Measurements from ENCODE around the gene CD180.
"Not testable (repeated sequence)": the region's sequence is repeated elsewhere in the genome, so short reads cannot be mapped to it uniquely, and the experiment has no call there.

CD180 gene

DNA sequence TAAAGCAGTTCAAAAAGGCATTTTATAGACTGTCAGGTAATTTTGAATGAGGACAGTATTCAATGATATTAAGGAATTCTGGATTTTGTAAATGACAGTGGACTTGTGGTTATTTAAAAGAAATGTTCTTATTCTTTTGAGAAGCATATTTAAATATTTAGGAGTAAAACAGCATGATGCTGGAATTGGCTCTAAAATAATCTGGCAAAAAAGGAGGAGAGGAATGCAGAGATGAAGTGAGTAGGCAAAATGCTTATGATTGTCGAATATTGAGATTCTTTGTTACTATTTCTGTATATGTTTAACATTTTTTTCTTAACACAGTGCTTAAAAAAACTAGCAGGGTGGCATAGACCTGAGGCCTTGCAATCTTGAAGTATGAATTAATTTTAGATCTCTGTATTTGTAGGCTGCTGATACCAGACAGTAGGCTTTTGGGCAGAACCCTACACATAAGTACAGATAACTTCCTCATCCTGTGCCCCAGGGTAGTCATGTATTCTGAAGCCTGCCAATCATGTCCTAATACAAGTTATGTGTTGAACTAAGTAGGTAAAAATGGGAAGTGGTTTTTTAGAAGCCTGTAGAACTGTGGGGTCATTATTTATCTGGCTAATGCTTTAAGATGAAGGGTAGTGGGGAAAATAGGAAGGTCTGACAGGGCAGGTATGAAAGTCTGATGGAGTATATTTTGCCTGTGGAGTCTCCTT is 9.4 kb downstream of the CD180 start:
- no peak for DNase-seq

DNA sequence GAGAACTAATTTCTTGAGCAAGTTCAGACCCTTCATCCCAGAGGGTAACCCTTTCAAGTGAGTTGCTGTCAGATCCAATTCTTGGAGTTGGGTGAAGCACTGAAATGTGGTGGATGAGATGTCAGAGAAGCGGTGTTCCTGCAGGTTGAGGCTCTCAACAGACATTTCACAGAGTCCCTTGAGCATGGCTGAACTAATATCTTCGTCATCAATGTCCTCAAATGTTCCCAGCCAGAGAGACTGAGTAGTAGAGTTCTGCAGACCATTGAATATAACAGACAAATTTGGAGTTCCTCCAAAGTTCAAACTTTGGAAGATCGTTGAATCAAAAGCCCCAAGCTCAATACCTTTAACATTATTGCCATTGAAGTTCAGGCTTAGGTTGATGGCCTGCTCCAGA is 12.7 kb downstream of the CD180 start:
- no peak for DNase-seq

DNA sequence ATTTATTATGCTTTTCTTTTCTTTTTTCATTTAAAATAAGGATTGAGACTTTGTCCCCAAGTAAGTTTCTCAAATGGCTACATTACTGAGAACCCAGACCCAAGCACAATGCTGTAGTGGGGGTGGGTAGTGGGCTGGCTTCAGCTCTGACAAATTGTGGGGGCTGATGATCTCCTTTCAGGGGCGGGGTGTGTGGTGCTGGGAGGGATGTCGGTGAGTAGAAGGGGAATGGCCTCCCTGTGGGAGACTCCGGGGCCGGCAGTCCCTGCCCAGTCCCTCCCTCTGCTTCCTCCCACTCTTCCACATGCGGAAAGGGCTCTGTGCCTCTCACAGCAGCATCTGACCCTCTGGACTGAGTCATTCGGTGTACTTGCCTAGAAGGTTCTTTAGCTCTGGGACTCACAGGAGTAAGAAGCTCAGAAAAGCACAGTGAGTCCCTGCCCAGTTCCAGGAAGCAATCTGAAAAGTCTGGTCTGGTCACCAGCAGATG is 14.3 kb downstream of the CD180 start:
- DNase-seq, result no peak

DNA sequence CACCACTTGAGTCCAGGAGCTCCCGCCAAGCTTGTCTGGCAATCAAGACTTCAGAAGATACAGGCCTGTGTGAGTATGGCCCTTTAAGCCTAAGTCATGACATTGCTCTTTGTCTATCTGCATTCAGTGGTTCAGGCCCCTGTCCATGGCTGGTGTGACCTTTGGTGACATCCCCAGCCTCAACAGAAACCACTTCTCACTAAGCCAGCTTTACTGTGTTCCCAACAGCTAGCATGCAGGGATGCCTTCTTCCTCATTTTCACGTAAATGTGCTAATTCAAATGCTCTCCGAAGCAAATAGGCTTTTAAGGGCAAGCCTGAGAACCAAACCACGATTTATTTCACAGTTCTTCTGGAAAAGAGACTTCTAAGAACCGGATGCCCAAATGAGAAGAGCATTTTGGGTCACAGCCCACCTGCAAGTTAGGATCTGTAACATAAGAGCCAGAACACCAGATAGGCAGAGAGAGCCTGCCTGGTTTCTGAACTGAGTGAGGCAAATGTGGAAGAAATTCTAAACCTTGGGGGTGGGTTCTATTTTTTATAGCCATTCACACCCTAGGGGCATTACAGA is 14.9 kb downstream of the CD180 start:
- DNase-seq, result no peak

DNA sequence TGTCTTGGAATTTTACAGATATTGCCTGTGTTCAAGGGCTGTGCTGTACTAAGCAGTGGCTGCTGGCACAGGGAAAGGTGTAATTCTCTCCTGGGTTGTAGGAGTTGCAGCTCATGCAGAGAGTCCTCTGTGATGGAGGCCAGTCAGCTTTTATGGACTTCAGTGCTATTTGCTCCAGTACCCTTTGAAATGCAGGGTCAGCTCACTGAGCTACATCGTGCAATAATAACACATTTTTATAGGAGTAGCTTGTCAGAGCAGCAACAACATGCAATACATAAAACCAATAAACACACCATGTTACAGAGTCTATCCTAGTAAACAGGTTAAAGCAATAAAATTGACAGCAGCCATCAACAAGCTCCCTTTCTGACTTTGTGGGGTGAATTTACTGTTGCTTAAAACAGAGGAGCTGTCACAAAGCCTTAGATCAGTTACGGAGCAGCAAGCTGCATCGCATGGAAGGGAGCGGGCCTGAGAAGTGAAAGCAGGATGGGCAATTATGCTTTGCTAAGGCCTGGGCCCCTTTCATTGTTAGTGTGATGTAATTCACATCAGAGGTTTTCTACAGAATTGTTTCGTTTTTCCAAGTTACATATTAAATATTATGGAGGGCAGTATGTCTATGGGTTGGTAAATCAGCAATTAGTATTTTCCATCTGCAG is 16.8 kb downstream of the CD180 start:
- no peak for DNase-seq

DNA sequence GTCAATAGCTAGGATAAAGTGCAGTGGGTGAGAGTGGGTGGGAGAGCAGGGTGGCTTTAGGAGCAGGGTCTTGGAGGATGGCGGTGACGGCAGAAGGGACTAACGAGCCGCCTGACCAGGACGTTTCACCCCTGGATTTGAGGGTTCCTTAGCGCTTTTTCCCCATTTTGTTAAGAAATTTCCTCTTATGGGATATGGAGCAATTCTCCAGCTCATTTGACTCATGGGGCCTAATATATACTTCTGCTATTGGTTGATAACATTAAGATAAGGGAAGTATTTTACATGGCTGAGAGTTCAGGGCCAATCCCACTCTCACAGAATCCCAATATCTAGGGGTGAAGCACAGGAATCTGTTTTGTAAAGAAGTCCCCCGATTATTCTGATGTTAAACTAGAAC is 17.6 kb downstream of the CD180 start:
- DNase-seq, result no peak

DNA sequence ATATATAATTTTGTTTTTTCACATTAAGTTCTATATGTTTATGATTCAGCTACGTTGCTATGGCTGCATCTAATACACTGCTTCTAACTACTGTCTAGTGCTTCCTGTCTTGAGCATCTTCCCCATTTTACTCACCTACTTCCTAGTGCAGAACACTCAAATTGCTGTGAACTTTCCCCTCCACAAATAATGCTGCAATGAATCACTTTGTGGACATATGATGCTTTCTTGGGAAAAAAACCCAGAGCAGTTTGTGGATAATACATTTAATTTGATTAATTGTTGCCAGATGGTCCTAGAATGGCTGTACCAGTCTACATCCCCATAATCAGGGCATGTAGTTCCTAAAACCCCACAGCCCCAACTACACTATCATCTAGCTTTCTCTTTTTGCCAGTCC is 18.5 kb downstream of the CD180 start:
- no peak for DNase-seq

DNA sequence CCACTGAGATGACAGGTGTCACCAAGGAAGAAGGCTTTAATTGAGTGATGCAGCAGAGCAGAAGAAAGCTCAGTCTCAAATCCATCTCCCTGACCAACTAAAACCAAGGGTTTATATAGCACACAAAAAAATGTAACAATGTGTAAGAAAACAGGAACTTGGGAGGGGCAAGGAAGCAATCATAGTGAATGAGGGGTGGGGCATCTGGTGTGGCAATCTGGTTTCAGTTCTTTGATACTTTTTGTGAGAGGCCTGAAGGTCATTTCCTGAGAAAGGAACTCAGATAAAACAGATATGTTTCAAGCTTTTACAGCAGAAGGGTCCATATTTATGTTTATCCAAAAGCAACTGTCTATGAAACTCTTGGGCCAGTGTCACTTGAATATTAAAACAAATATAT is 19.7 kb downstream of the CD180 start:
- DNase-seq, result no peak

DNA sequence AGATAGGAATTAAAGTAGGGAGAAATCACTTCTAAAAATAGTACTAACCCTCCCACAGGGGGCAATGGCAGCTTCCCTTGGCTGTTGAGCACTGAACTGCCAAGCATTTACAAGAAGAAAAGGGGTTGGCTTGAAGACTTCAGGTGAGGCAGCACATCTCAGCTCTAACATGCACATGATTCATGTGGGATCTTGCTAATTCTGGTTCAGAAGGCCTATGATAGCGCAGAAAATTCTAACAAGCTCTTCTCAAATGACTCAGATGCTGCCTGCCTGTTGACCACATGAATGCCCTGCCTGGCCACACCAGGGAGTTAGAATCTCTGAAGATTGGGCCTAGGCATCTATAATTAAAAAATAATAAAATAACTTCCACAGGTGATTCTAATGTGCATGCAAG is 22.6 kb downstream of the CD180 start:
- no peak for DNase-seq

DNA sequence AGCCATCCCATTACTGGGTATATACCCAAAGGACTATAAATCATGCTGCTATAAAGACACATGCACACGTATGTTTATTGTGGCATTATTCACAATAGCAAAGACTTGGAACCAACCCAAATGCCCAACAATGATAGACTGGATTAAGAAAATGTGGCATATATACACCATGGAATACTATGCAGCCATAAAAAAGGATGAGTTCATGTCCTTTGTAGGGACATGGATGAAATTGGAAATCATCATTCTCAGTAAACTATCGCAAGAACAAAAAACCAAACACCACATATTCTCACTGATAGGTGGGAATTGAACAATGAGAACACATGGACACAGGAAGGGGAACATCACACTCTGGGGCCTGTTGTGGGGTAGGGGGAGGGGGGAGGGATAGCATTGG is 23.2 kb downstream of the CD180 start:
- not testable (repeated sequence) for DNase-seq

DNA sequence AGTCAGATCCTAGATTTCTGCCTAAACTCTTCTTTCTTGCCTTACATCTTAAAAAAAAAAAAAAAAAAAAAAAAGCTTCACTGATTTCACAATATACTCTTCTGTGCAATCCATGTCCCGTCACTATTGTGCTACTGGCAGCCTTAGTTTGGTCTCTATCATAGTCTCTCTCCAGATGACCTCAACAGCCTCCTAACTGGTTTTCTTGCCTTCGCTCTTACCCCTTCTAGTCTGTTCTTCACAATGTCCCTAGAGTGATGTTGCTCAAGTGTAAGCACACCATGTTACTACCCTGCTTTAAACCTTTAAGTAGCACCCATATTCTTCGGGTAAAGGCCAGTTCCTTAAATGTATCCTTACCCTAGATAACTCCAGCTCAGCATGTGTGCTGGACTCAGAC is 25.8 kb downstream of the CD180 start:
- no peak for DNase-seq

DNA sequence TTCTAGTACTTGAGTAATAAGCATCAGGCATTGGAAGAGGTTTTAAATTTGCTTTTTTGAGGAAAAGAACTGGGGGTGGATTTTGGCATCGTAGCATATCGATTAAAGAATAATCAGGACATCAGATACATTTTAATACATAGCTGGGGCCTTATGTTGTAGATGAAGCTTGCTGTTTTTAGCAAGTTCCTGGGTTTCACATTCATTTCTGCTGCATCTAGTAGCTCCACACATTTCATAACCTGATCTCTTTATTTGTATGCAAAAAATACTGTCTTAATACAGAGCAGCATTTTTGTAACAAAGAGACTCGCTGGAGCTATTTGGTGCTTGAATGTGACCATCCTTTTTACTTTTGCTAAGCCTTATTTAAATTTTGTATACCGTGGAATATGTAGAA is 28.5 kb downstream of the CD180 start:
- DNase-seq, result no peak

DNA sequence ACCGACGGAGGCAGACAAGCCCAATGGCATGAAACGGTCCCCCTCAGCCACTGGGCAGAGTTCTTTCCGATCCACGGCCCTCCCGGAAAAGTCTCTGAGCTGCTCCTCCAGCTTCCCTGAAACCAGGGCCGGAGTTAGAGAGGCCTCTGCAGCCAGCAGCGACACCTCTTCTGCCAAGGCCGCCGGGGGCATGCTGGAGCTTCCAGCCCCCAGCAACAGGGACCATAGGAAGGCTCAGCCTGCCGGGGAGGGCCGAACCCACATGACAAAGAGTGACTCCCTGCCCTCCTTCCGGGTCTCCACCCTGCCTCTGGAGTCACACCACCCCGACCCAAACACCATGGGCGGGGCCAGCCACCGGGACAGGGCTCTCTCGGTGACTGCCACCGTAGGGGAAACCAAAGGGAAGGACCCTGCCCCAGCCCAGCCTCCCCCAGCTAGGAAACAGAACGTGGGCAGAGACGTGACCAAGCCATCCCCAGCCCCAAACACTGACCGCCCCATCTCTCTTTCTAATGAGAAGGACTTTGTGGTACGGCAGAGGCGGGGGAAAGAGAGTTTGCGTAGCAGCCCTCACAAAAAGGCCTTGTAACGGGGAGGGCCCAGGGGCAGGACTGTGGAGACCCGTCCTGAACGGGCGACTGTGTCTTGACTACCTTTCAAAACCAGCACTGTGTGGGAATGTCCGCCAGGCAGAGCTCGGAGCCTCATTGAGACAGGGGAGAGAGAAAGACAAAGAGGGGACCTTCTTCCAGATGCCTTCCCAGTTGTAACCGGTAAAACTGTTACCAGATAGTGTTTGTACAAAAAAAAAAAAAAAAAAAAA is 29.9 kb downstream of the CD180 start:
- DNase-seq, result peak; percentile 85

DNA sequence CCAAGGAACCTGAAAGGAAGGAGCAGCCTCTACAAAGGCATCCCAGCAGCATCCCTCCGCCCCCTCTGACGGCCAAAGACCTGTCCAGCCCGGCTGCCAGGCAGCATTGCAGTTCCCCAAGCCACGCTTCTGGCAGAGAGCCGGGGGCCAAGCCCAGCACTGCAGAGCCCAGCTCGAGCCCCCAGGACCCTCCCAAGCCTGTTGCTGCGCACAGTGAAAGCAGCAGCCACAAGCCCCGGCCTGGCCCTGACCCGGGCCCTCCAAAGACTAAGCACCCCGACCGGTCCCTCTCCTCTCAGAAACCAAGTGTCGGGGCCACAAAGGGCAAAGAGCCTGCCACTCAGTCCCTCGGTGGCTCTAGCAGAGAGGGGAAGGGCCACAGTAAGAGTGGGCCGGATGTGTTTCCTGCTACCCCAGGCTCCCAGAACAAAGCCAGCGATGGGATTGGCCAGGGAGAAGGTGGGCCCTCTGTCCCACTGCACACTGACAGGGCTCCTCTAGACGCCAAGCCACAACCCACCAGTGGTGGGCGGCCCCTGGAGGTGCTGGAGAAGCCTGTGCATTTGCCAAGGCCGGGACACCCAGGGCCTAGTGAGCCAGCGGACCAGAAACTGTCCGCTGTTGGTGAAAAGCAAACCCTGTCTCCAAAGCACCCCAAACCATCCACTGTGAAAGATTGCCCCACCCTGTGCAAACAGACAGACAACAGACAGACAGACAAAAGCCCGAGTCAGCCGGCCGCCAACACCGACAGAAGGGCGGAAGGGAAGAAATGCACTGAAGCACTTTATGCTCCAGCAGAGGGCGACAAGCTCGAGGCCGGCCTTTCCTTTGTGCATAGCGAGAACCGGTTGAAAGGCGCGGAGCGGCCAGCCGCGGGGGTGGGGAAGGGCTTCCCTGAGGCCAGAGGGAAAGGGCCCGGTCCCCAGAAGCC is 30.8 kb downstream of the CD180 start:
- DNase-seq, result peak; percentile 87

DNA sequence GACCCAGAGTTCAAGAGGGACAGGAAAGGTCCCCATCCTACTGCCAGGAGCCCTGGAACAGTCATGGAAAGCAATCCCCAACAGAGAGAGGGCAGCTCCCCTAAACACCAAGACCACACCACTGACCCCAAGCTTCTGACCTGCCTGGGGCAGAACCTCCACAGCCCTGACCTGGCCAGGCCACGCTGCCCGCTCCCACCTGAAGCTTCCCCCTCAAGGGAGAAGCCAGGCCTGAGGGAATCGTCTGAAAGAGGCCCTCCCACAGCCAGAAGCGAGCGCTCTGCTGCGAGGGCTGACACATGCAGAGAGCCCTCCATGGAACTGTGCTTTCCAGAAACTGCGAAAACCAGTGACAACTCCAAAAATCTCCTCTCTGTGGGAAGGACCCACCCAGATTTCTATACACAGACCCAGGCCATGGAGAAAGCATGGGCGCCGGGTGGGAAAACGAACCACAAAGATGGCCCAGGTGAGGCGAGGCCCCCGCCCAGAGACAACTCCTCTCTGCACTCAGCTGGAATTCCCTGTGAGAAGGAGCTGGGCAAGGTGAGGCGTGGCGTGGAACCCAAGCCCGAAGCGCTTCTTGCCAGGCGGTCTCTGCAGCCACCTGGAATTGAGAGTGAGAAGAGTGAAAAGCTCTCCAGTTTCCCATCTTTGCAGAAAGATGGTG is 31.6 kb downstream of the CD180 start:
- DNase-seq, result no peak

DNA sequence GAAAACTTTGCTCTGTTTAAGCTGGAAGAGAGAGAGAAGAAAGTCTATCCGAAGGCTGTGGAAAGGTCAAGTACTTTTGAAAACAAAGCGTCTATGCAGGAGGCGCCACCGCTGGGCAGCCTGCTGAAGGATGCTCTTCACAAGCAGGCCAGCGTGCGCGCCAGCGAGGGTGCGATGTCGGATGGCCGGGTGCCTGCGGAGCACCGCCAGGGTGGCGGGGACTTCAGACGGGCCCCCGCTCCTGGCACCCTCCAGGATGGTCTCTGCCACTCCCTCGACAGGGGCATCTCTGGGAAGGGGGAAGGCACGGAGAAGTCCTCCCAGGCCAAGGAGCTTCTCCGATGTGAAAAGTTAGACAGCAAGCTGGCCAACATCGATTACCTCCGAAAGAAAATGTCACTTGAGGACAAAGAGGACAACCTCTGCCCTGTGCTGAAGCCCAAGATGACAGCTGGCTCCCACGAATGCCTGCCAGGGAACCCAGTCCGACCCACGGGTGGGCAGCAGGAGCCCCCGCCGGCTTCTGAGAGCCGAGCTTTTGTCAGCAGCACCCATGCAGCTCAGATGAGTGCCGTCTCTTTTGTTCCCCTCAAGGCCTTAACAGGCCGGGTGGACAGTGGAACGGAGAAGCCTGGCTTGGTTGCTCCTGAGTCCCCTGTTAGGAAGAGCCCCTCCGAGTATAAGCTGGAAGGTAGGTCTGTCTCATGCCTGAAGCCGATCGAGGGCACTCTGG is 32.6 kb downstream of the CD180 start:
- no peak for DNase-seq

DNA sequence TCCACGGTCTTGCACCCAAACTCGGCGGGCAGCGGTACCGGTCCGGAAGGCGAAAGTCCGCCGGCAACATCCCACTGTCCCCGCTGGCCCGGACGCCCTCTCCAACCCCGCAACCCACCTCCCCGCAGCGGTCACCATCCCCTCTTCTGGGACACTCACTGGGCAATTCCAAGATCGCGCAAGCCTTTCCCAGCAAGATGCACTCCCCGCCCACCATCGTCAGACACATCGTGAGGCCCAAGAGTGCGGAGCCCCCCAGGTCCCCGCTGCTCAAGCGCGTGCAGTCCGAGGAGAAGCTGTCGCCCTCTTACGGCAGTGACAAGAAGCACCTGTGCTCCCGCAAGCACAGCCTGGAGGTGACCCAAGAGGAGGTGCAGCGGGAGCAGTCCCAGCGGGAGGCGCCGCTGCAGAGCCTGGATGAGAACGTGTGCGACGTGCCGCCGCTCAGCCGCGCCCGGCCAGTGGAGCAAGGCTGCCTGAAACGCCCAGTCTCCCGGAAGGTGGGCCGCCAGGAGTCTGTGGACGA is 33.3 kb downstream of the CD180 start:
- DNase-seq, result no peak

DNA sequence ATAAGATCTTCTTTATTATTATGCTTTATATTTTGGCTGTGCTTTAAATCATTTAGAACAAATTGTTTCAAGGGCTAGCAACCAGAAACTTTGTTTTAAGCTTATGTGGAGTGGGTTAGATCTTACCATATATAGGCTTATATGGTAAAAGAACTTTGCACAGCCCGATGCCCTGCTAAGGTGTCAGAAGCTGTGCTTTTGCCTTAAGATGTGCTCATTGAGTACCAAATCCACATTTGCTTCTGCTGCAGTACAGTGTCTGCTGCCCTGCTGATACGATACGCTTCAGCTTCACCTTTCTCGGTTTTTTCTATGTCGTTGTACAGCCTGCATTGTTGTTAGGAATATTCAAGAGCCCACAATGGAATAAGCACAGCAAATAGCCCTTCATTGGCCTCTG is 34.8 kb downstream of the CD180 start:
- DNase-seq, result no peak

DNA sequence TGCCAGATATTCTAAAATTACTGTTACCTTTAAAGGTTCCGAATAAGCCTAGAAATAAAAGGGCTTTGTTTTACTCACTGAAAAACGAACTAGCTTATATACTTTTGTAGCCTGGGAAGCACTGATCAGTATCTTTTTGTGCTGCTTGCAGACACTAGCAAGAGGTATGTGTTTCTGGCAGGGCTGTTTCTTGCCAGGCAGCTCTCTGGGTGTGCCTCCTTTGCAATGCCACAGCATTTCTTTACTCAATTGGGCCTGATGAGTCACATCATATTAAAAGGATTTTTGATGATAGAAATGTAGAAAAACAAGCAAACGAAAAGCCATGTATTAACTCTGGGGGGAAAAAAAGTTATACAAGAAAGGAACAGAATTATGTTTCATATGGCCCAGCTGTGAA is 35.6 kb downstream of the CD180 start:
- no peak for DNase-seq

DNA sequence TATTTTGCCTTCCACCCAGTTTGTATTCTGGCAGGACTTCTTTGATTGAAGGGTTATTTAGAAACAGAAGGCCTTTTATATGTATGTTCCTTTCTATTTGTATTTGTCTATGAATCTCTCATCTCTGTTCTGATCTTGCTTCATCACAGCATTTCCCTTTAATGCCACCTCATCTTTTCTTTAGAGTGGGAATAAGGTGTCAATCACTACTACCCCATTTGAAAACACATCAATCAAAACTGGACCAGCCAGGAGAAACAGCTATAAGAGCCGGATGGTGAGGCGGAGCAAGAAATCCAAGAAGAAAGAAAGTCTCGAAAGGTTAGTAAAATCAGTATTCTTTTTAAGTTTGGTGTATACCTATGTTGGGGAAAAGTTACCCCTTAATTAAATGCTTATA is 36.3 kb downstream of the CD180 start:
- no peak for DNase-seq

Data from stimulated activated CD8-positive, alpha-beta memory T cell treated with anti-CD3 and anti-CD28 coated beads, Interleukin-4, amount 100 ng/mL, for 48 hours (primary cell).